ENCODE results near the gene AFAP1. TPM values are rescaled to one million over a fixed set of nuclear protein-coding genes. Genes with fewer than 3 reads are reported as not detected.

AFAP1 gene
- total and polyA plus RNA-seq, 5 donors from 2014 or later = 1.8 to 5.0 (median 2.2) TPM

- H3K36me3 Mint-ChIP-seq = peaks cover 8% of the 10 kb centered on the region
- Histone ChIP-seq H3K4me3 (ENCODE audit: low read depth, low read length) (no peak overlapping the region), H3K36me3 (ENCODE audit: control insufficient read depth, insufficient read depth, low read length) (peaks cover 5% of the 10 kb centered on the region), H3K4me1 (ENCODE audit: control insufficient read depth, insufficient read depth, low read length, poor library complexity, severe bottlenecking) (peaks cover 13% of the 10 kb centered on the region), H3K9me3 (ENCODE audit: control insufficient read depth in 2 of 2, low read length in 2 of 2) (no peaks in the 10 kb centered on the region), H3K27me3 (ENCODE audit: control insufficient read depth, insufficient read depth, low read length) (no peaks in the 10 kb centered on the region), H3K27ac (ENCODE audit: insufficient read depth, low read length, poor library complexity, severe bottlenecking) (no peak overlapping the region)
- ATAC-seq (ENCODE audit: low read depth in 2 of 2) (no peak), DNase-seq (no peak)
- H3K9me3 Mint-ChIP-seq = no peaks in the 10 kb centered on the region
- H3K4me1 Mint-ChIP-seq = peaks cover 8 to 25% (median 16%) of the 10 kb centered on the region in 4 donors
- no peak overlapping the region for H3K27ac Mint-ChIP-seq
- no peaks in the 10 kb centered on the region for H3K27me3 Mint-ChIP-seq
- H3K4me3 Mint-ChIP-seq = no peak overlapping the region
These were observed 171.7 kb downstream of the AFAP1 start for GRCh38 chr4:7767966-7768365.

GRCh38 chr4:7767526-7767925 is 172.1 kb downstream of the AFAP1 start:
- no peak for ATAC-seq (ENCODE audit: low read depth in 2 of 2)
- Histone ChIP-seq H3K27me3 (ENCODE audit: control insufficient read depth, insufficient read depth, low read length) (no peaks in the 10 kb centered on the region), H3K9me3 (ENCODE audit: control insufficient read depth in 2 of 2, low read length in 2 of 2) (no peaks in the 10 kb centered on the region), H3K4me3 (ENCODE audit: low read depth, low read length) (no peak overlapping the region), H3K36me3 (ENCODE audit: control insufficient read depth, insufficient read depth, low read length) (peaks cover 3% of the 10 kb centered on the region), H3K27ac (ENCODE audit: insufficient read depth, low read length, poor library complexity, severe bottlenecking) (no peak overlapping the region), H3K4me1 (ENCODE audit: control insufficient read depth, insufficient read depth, low read length, poor library complexity, severe bottlenecking) (peaks cover 13% of the 10 kb centered on the region)
- Mint-ChIP-seq H3K9me3 (no peaks in the 10 kb centered on the region), H3K27ac (no peak overlapping the region), H3K4me3 (no peak overlapping the region), H3K36me3 (peaks cover 8% of the 10 kb centered on the region), H3K27me3 (no peaks in the 10 kb centered on the region), H3K4me1 (peaks cover 8 to 25% (median 16%) of the 10 kb centered on the region in 4 donors)
- no peak for DNase-seq

DNA sequence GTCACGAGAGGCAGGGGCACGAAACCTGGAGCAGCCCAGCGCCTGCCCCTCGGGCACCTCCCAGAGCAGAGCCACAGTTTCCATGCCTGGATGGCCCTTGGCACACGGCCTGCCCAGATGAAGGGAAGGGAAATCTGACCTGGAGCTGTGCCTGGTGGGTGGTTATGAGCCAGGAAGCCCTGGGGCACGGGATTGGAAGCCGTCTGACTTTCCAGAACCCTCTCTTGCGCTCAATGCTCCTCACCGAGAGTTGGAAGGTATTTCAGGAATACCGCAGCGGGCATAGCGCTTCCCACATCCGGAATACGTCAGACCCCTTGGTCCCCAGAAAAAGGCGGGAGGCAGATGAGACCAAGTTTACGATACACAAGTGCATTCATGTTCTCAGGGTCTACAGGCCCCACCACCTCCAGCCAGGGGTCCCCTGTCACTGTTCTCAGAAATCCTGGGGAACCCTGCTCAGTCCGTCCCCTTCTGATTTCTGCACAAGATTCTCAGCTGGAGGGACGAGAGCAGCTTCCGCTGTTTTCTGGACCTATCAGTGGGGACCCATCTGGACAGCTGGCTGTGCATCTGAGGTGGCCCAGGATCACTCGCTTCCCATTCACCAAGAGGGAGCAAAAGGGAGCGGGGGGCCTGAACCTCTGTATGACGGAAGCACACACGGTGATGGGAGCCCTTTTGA is 172.9 kb downstream of the AFAP1 start:
- Histone ChIP-seq H3K36me3 (ENCODE audit: control insufficient read depth, insufficient read depth, low read length) (no peaks in the 10 kb centered on the region), H3K27ac (ENCODE audit: insufficient read depth, low read length, poor library complexity, severe bottlenecking) (no peak overlapping the region), H3K9me3 (ENCODE audit: control insufficient read depth in 2 of 2, low read length in 2 of 2) (no peaks in the 10 kb centered on the region), H3K27me3 (ENCODE audit: control insufficient read depth, insufficient read depth, low read length) (no peaks in the 10 kb centered on the region), H3K4me1 (ENCODE audit: control insufficient read depth, insufficient read depth, low read length, poor library complexity, severe bottlenecking) (peaks cover 13% of the 10 kb centered on the region), H3K4me3 (ENCODE audit: low read depth, low read length) (no peak overlapping the region)
- no peak for DNase-seq
- ATAC-seq (ENCODE audit: low read depth in 2 of 2) = no peak
- Mint-ChIP-seq H3K27me3 (peaks cover 3% of the 10 kb centered on the region), H3K4me3 (no peak overlapping the region), H3K36me3 (peaks cover 5% of the 10 kb centered on the region), H3K9me3 (no peaks in the 10 kb centered on the region), H3K27ac (no peak overlapping the region), H3K4me1 (peaks cover 8 to 22% (median 16%) of the 10 kb centered on the region in 4 donors)

DNA sequence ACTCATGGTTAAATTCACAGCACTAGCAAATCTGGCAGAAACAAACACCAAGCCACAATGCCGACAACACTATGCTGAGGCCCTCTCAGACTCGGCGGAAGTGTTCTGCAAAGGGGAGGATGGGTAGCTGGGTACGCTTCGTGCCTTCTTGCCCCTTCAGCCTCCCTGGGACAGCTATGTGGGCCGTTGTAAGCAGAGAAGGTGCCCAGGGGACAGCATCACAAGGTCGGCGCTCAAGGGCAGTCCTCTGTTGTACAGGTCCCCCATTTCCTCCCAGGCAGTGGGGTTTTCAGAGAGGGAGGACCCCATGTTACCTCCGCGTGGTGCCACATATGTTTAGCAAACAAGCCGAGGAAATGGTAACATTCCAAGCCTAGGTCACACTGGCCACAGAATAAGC is 173.6 kb downstream of the AFAP1 start:
- H3K27ac Mint-ChIP-seq = no peak overlapping the region
- peaks cover 6% of the 10 kb centered on the region for H3K27me3 Mint-ChIP-seq
- no peaks in the 10 kb centered on the region for H3K36me3 Mint-ChIP-seq

DNA sequence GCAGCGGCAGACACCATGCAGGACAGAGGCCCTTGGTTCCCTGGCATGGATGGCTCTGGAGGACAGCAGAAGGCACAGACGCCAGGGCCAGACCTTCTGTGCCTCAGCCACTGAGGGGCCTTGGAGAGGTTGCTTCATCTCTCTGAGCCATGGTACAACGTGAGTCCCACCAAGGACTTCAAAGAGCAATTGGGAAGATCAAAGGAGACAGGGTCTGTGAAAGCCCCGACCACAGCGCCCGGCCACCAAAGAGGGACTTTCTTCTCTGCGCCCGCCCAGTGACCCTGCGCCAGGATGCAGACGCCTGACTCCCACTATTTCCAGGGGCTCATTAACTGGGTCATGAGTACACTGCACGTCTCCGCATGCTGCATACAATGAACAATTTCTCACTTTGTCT is 174.0 kb downstream of the AFAP1 start:
- Mint-ChIP-seq H3K27ac (no peak overlapping the region), H3K4me1 (peaks cover 0 to 18% (median 10%) of the 10 kb centered on the region in 4 donors), H3K36me3 (no peaks in the 10 kb centered on the region), H3K27me3 (peaks cover 6% of the 10 kb centered on the region), H3K9me3 (no peaks in the 10 kb centered on the region), H3K4me3 (no peak overlapping the region)
- Histone ChIP-seq H3K36me3 (ENCODE audit: control insufficient read depth, insufficient read depth, low read length) (no peaks in the 10 kb centered on the region), H3K27me3 (ENCODE audit: control insufficient read depth, insufficient read depth, low read length) (no peaks in the 10 kb centered on the region), H3K4me3 (ENCODE audit: low read depth, low read length) (no peak overlapping the region), H3K4me1 (ENCODE audit: control insufficient read depth, insufficient read depth, low read length, poor library complexity, severe bottlenecking) (peaks cover 3% of the 10 kb centered on the region), H3K27ac (ENCODE audit: insufficient read depth, low read length, poor library complexity, severe bottlenecking) (no peak overlapping the region), H3K9me3 (ENCODE audit: control insufficient read depth in 2 of 2, low read length in 2 of 2) (no peaks in the 10 kb centered on the region)
- ATAC-seq (ENCODE audit: low read depth in 2 of 2) (no peak), DNase-seq (no peak)

More for the DNA sequence above, 173.6 kb downstream of the AFAP1 start:
- H3K9me3 ChIP-seq (ENCODE audit: control insufficient read depth in 2 of 2, low read length in 2 of 2) = no peaks in the 10 kb centered on the region
- no peak for ATAC-seq (ENCODE audit: low read depth in 2 of 2)
- Mint-ChIP-seq H3K4me3 (no peak overlapping the region), H3K4me1 (peaks cover 3 to 22% (median 13%) of the 10 kb centered on the region in 4 donors), H3K9me3 (no peaks in the 10 kb centered on the region)
- no peaks in the 10 kb centered on the region for H3K36me3 ChIP-seq (ENCODE audit: control insufficient read depth, insufficient read depth, low read length)
- H3K4me3 ChIP-seq (ENCODE audit: low read depth, low read length) = no peak overlapping the region
- peaks cover 7% of the 10 kb centered on the region for H3K4me1 ChIP-seq (ENCODE audit: control insufficient read depth, insufficient read depth, low read length, poor library complexity, severe bottlenecking)
- no peak for DNase-seq
- H3K27ac ChIP-seq (ENCODE audit: insufficient read depth, low read length, poor library complexity, severe bottlenecking) = no peak overlapping the region
- no peaks in the 10 kb centered on the region for H3K27me3 ChIP-seq (ENCODE audit: control insufficient read depth, insufficient read depth, low read length)

DNA sequence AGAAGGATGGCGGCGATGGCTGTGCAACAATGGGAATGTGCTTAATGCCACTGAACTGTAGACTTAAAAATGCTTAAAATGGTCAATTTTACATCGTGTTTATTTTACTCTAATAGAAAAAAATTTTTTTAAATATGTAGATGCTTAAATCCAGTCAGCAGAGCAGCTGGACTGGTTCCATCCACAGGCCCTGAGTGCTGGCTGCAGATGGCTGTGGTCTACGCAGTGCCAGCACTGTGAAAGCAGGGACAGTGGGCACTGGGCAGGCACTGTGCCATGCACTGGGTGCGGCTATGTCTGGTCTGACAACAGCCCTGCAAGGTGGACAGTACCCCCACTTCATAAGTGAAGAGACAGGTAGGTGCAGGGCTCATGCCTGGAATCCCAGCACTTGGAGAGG is 175.2 kb downstream of the AFAP1 start:
- H3K4me3 Mint-ChIP-seq = peak overlapping the region in 1 of 4 donors; percentile 82
- Histone ChIP-seq H3K9me3 (ENCODE audit: control insufficient read depth in 2 of 2, low read length in 2 of 2) (no peaks in the 10 kb centered on the region), H3K27ac (ENCODE audit: insufficient read depth, low read length, poor library complexity, severe bottlenecking) (no peak overlapping the region), H3K27me3 (ENCODE audit: control insufficient read depth, insufficient read depth, low read length) (no peaks in the 10 kb centered on the region), H3K36me3 (ENCODE audit: control insufficient read depth, insufficient read depth, low read length) (no peaks in the 10 kb centered on the region), H3K4me3 (ENCODE audit: low read depth, low read length) (no peak overlapping the region), H3K4me1 (ENCODE audit: control insufficient read depth, insufficient read depth, low read length, poor library complexity, severe bottlenecking) (peaks cover 11% of the 10 kb centered on the region)
- peaks cover 6% of the 10 kb centered on the region for H3K27me3 Mint-ChIP-seq
- H3K9me3 Mint-ChIP-seq = no peaks in the 10 kb centered on the region
- DNase-seq (no peak), ATAC-seq (ENCODE audit: low read depth in 2 of 2) (no peak)
- no peaks in the 10 kb centered on the region for H3K36me3 Mint-ChIP-seq
- H3K27ac Mint-ChIP-seq = peak overlapping the region in 1 of 3 donors; percentile 78
- peaks cover under 1 to 16% (median 6%) of the 10 kb centered on the region in 4 donors for H3K4me1 Mint-ChIP-seq

DNA sequence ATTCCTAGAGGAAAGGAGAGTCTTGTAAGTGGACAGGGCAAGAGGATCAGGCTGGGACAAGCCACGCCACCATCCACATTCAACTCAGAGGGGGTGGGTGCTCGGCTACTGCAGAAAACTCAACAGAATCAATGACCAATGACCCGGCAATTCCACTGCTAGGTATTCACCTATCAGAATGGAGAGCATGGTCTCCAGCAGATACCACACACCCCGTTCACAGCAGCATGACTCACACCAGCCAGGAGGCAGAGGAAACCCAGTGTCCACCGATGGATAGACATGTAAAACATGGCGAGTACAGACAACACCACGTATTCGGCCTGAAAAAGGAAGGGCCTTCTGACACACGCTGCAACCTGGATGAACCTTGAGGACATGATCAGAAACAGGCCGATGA is 175.9 kb downstream of the AFAP1 start:
- H3K9me3 ChIP-seq (ENCODE audit: control insufficient read depth in 2 of 2, low read length in 2 of 2) = no peaks in the 10 kb centered on the region
- Mint-ChIP-seq H3K4me1 (peaks cover 5 to 21% (median 12%) of the 10 kb centered on the region in 4 donors), H3K9me3 (no peaks in the 10 kb centered on the region), H3K36me3 (peaks cover 3% of the 10 kb centered on the region), H3K4me3 (no peak overlapping the region), H3K27ac (peak overlapping the region in 1 of 3 donors; percentile 78), H3K27me3 (peaks cover 6% of the 10 kb centered on the region)
- H3K4me1 ChIP-seq (ENCODE audit: control insufficient read depth, insufficient read depth, low read length, poor library complexity, severe bottlenecking) = peaks cover 12% of the 10 kb centered on the region
- no peak overlapping the region for H3K27ac ChIP-seq (ENCODE audit: insufficient read depth, low read length, poor library complexity, severe bottlenecking)
- DNase-seq (no peak), ATAC-seq (ENCODE audit: low read depth in 2 of 2) (no peak)
- H3K36me3 ChIP-seq (ENCODE audit: control insufficient read depth, insufficient read depth, low read length) = no peaks in the 10 kb centered on the region
- no peak overlapping the region for H3K4me3 ChIP-seq (ENCODE audit: low read depth, low read length)
- no peaks in the 10 kb centered on the region for H3K27me3 ChIP-seq (ENCODE audit: control insufficient read depth, insufficient read depth, low read length)

- peaks cover 5 to 27% (median 15%) of the 10 kb centered on the region in 4 donors for H3K4me1 Mint-ChIP-seq
- H3K4me3 Mint-ChIP-seq = no peak overlapping the region
- H3K27ac Mint-ChIP-seq = no peak overlapping the region
- Histone ChIP-seq H3K9me3 (ENCODE audit: control insufficient read depth in 2 of 2, low read length in 2 of 2) (no peaks in the 10 kb centered on the region), H3K27me3 (ENCODE audit: control insufficient read depth, insufficient read depth, low read length) (no peaks in the 10 kb centered on the region), H3K36me3 (ENCODE audit: control insufficient read depth, insufficient read depth, low read length) (no peaks in the 10 kb centered on the region), H3K27ac (ENCODE audit: insufficient read depth, low read length, poor library complexity, severe bottlenecking) (no peak overlapping the region), H3K4me3 (ENCODE audit: low read depth, low read length) (no peak overlapping the region), H3K4me1 (ENCODE audit: control insufficient read depth, insufficient read depth, low read length, poor library complexity, severe bottlenecking) (peaks cover 17% of the 10 kb centered on the region)
- peaks cover 3% of the 10 kb centered on the region for H3K36me3 Mint-ChIP-seq
- ATAC-seq (ENCODE audit: low read depth in 2 of 2) = no peak
- DNase-seq = no peak
- no peaks in the 10 kb centered on the region for H3K9me3 Mint-ChIP-seq
- peaks cover 6% of the 10 kb centered on the region for H3K27me3 Mint-ChIP-seq
These were observed 176.6 kb downstream of the AFAP1 start for GRCh38 chr4:7763106-7763505.
